Epithelial cell of proximal tubule (primary cell): Measurements from ENCODE around the gene DYRK3. TPM values are rescaled to one million over a fixed set of nuclear protein-coding genes. Genes with fewer than 3 reads are reported as not detected.
A peak's percentile ranks its signal among the peaks of the same experiment; 100 is the strongest.

ENCODE experiments used
- DNase-seq: peaks from one replicate; pipeline ENCODE4 v3.0.0-alpha.2; 2011; ENCODE audit warnings: low read depth
- H3K4me3 ChIP-seq: 2 replicates; pipeline ENCODE4 v1.5.1; 2011; ENCODE audit warnings: low read depth, mild to moderate bottlenecking, low read length
- CTCF ChIP-seq: conservative IDR thresholded peaks from 2 replicates; pipeline ENCODE4 v1.5.1; 2012; ENCODE audit warnings: low read depth, mild to moderate bottlenecking, low read length
- total RNA-seq: library from RNA; depleted of rRNA; stranded (reverse); fragments of >200 nt; gene quantifications from 2 replicates; pipeline ENCODE4 v1.2.3, GENCODE V29; 2015

DYRK3 gene
- total RNA-seq, 1 donor from 2014 or later, result 2.9 TPM

GRCh38 chr1:206661161-206661820, 26.0 kb downstream of the DYRK3 start:
- no peak overlapping the region for H3K4me3 ChIP-seq
- no peak for DNase-seq
- TF ChIP-seq CTCF, result no peak

GRCh38 chr1:206662396-206663092, 27.2 kb downstream of the DYRK3 start:
- no peak overlapping the region for H3K4me3 ChIP-seq
- DNase-seq, result no peak
- no peak for TF ChIP-seq CTCF

DNA sequence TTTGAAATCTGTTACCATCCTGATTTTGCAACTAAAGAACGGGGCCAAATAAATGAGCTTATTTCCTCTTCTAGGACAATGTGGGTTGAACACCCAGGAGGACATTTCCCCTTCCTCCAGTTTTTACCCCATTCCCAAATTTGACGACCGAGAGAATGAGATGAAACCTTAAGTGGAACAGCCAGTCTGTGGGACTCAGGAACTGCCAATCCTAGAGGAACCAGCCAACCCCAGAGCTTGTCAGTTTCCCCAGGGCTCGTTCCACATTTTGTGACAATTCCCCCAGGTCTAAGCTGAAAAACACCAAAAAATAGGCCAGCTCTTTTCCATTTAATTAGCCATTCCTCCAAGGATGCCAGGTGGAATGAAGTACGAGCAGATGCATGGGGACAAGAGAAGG, 28.0 kb downstream of the DYRK3 start:
- no peak overlapping the region for H3K4me3 ChIP-seq
- no peak for TF ChIP-seq CTCF
- no peak for DNase-seq

DNA sequence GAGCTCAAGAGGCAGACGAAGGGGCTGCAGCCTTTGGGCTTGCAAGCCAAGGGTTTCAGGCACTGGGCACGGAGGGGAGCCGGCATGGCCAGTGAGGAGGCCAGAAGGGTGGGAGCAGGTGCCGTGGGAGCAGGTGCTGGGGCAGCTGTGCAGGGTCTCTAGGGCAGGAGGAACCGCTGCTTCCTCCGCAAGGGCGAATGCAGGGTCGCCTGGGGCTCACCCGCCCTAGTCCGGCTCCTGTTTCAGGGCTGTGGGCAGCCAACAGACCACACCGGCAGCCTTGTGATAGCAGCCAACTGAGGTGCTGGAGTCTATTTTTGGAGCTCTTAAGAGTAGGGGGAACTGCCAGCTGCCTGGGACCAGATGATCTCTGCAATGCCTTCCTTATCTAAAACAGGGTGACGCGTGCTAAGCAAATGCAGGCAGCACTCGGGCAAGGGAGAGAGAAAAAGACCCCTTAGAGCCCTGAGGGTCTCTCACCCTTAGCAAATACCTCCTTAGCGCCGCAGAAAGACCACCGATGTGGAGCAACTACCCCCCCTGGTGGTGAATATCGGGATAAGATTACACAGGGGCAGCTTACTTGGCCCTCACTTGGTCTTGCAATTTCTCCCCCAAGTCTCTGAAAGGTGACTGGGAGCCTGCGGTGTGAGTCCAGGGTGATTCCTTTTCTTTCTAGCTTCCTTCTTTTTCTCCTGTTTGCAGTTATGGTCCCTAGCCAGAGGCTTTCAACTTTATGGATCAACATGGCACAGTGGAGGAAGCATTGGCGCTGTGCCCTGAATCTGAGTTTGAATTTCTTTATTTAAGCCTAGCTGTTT, 28.7 kb downstream of the DYRK3 start:
- peak; percentile 82 for TF ChIP-seq CTCF
- no peak for DNase-seq
- no peak overlapping the region for H3K4me3 ChIP-seq

DNA sequence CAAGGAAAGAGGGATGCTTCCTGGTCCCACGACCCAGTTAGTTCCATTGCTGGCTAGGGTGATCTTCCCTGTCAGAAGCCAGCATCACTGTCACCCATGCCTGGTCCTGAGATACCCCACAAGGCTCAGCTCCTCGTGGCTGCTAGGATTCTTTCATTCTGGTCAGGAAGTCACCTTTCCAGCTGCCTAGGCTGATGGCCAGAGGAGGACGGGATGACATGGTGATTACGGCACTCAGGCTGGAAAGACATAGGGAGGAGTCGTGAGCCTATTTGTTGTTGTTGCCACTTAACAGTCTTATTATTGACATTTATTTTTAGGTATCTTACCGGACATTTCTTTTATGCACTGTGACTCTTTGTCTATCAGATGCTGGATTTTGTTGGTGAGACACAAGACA, 29.4 kb downstream of the DYRK3 start:
- DNase-seq, result no peak
- no peak overlapping the region for H3K4me3 ChIP-seq
- no peak for TF ChIP-seq CTCF

- no peak for DNase-seq
- H3K4me3 ChIP-seq, result no peak overlapping the region
- TF ChIP-seq CTCF, result no peak
These were observed 30.8 kb downstream of the DYRK3 start for GRCh38 chr1:206666031-206666561.
